GM21423 (cell line): ENCODE results near the gene UTP3.
A peak's percentile ranks its signal among the peaks of the same experiment; 100 is the strongest.
"Not testable (repeated sequence)": the region's sequence is repeated elsewhere in the genome, so short reads cannot be mapped to it uniquely, and the experiment has no call there.

ENCODE experiments used
- ATAC-seq: cut with Tn5 transposase; IDR thresholded peaks from one replicate; pipeline ENCODE4 v1.9.1; 2021; ENCODE audit warnings: mild to moderate bottlenecking, moderate library complexity; ENCODE audit not compliant: unreplicated experiment

Gene UTP3, protein sequence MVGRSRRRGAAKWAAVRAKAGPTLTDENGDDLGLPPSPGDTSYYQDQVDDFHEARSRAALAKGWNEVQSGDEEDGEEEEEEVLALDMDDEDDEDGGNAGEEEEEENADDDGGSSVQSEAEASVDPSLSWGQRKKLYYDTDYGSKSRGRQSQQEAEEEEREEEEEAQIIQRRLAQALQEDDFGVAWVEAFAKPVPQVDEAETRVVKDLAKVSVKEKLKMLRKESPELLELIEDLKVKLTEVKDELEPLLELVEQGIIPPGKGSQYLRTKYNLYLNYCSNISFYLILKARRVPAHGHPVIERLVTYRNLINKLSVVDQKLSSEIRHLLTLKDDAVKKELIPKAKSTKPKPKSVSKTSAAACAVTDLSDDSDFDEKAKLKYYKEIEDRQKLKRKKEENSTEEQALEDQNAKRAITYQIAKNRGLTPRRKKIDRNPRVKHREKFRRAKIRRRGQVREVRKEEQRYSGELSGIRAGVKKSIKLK

GRCh38 chr4:70687821-70688794 is at the start of gene UTP3:
Gene UTP3 (plus strand): TSS chr4:70688532. CDS start chr4:70688678, 146 bp downstream.
- ATAC-seq: peak; percentile 91

DNA sequence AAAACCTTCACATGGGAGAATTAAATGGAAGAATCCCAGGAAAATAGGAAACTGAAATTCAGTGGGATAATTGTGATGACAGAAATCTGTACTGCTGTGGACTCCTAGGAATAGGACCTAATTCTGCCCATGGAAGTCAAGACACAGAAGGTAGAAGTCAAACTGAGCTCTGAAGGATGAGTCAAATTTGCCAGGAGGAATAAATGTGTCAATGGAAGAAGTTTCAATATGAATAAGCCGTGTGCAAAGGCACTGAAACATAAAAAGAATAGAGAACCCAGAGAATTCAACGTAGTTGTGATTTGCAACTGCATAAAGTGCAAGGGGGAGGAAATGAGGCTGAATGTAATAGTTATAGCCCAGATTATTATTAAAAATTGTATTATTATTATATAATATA is 48.1 kb upstream of the UTP3 start:
- no peak for ATAC-seq

DNA sequence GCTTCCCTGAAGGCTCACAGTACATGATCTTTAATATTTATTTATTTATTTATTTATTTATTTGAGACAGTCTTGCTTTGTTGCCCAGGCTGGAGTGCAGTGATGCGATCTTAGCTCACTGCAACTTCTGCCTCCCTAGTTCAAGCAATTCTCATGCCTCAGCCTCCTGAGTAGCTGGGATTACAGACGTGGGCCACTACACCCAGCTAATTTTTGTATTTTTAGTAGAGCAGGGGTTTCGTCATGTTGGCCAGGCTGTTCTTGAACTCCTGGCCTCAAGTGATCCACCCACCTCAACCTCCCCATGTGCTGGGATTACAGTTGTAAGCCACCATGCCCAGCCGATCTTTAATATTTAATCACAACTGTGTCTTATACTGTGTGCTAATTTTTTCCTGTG is 37.6 kb upstream of the UTP3 start:
- not testable (repeated sequence) for ATAC-seq

GRCh38 chr4:70651864-70652506 is 36.3 kb upstream of the UTP3 start:
- peak; percentile 37 for ATAC-seq

GRCh38 chr4:70654605-70655011 is 33.7 kb upstream of the UTP3 start:
- ATAC-seq: peak; percentile 72

- no peak for ATAC-seq
Measured at GRCh38 chr4:70657326-70657725, 31.0 kb upstream of the UTP3 start.

DNA sequence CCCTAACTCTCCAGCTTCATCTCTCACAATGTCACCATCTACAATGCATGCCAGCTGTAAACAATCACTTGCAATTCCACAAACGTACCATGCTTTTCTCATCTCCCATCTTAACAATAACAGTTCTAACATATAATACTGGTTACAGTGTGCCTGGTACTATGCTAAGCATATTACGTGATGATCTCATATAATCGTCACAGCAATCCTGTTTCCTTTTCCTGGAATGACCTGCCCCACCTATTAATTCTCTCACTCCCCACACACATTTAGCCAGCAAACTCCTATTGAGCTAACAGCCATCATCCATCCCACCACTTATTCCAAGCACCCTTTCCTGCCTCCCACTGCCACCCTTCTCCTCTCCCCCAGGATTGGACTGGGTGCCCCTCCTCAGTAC is 29.9 kb upstream of the UTP3 start:
- ATAC-seq: no peak

DNA sequence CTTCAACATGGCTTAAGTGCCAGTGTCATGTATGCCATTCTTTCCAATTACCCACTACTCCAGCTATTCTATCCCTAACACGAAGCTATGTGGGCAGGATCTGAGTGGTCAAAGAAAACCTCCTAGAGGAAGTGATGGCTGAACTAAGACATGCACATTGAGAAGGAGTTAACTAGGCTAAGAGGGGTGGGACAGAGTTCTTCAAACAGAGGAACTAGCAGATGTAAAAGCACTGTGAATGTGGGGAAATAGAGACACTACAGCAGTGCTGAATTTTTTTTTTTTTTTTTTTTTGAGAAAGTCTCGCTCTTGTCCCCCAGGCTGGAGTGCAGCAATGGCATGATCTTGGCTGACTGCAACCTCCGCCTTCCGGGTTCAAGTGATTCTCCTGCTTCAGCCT is 28.2 kb upstream of the UTP3 start:
- no peak for ATAC-seq

DNA sequence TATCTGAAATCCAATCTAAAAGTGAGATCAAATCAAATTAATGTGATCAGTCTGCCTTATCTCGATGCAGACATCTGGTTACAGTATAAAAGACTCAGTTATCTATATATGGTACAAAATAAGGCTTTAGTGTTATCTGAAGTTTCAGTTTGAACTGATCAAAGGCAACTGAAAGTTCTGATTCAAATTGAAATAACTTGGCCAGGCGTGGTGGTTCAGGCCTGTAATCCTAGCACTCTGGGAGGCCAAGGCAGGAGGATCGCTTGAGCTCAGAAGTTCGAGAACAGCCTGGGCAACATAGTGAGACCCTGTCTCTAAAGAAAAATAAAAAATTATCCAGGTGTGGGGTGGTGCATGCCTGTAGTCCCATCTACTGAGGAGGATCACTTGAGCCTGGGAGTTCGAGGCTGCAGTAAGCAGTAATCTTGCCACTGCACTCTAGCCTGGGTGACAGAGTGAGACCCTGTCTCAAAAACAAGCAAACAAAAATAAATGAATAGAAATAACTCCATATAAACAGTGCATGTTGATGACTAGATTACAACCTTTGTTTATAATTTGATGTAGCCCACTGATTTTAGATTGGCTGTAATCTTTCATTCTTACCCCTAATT is 26.9 kb upstream of the UTP3 start:
- ATAC-seq: not testable (repeated sequence)

DNA sequence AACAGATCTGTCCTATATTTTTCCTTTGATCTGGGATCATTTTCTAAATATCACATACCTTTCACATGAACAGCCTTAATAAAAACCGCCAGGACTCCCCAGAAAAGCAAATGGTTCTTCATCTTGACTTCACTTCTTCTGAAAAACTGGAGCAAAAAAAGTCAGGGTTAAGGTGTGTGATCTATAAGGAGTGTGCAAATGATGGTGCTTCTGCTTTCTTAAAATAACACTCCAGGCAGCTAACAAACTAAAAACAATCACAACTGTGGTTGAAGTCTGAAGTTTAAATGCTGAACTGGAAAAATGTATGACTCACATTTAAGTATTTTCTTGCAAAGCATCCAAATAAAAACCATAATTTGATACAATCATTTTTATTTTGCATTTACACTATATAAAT is 22.0 kb upstream of the UTP3 start, which contains the start of gene JCHAIN:
Gene JCHAIN, minus strand, starts transcription at position 140 of the 400 bp plus-strand sequence. Its CDS starts 18 bp downstream, at position 122.
- peak; percentile 44 for ATAC-seq

DNA sequence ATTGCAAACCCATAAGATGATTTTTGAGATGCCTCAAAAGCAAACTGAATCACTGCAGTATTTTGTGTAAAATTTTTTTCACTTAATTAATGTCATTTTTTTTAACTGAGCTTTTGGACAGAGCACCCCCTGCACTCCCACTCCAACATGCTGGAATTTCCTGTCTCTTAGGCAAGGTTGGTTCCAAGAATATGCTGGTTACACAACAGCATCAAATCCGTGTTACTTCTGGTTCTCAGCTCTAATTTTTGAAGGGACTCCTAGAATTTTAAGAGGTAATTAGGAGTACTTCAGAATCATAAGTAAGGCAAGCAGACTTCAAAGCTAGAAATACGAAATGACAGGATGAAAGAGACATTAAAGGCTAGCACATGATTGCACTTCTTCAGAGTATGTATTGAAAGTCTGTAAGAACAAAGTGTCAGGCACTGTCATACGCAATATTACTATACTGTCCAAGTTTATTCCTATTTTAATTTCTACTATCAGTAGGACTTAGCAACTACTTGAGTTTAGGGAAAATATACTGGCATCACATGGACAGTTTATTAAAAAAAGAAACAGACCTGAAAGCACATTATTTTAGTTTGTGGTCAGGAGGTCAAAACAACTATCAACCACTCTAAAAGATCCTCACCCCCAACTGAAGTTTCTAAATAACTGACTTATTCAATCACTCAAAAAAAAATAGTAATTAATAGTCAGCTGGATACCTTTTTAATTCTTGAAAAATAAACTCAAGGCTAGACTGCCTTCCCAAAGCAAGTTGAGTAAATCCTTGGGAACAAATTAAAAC is 20.4 kb upstream of the UTP3 start:
- ATAC-seq: no peak

- ATAC-seq: no peak
Measured at GRCh38 chr4:70670332-70671014, 17.9 kb upstream of the UTP3 start.

DNA sequence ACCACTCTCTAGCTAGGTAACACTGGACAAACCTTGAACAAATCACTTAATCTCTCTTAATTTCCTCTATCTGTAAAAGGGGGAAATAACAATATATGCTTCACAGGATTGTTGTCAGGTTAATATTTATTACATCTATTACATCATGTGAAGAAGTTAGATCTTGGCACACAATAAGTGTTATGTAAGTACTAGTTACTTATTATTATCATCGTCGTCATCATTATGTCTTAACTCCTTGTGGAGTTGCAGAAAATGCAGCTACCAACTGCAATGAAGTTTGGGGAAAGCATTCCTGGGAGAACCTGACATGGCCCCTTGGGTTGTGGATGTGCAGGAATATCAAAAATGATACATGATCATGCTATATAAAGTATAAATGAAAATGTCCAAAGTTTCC is 17.2 kb upstream of the UTP3 start:
- ATAC-seq: no peak

DNA sequence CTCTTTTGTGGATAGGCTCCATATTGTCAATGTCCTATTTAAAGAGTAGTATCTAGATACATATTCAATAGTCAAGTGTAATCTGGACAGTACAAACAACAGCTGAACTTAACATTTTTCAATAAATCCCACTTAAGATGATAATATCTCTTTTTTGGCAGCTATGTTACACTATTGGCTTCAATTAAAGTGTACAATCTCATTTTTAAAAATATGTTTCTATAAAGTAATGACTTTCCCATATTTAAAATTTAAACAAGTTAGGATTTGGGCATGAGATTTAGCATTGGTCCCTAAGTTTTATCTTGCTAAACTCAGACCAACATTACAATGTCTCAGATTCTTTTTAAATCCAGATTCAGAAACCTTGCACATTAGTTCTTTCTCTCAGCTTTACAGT is 14.1 kb upstream of the UTP3 start:
- ATAC-seq: no peak

DNA sequence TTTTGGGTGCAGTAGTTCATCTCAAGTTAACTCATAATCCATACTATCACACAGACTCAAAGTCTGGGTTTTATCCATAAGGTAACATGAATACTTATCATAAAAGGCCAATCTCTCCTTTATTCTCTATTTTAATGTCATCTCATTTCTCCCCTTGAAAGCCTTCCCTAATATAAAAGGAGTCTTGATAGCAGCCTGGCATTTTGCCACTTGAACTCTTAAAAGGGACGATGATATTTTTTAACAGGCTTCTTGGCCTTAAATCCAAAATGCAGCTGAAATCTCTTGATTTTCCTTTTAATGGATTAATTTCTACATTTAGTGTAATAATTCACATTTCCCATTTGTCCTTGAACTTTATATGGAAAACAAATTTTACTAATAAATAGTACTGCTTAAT is 13.6 kb upstream of the UTP3 start:
- no peak for ATAC-seq

DNA sequence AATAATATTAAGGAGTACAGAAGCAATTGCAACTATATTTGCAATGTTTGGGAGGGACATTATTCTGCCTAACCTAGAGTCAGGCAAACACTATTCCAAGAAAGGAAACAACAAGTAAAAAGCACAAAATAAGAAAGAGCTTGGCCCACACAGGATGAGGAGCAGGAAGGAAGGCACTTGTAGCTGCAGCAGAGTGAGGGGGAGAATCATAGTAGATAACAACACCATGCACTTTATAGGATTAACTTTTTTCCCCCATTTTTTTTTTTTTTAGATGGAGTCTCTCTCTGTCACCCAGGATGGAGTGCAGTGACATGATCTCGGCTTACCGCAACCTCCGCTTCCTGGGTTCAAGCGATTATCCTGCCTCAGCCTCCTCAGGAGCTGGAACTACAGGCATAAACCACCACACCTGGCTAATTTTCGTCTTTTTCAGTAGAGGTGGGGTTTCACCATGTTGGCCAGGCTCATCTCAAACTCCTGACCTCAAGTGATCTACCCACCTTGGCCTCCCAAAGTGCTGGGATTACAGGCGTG is 11.7 kb upstream of the UTP3 start:
- no peak for ATAC-seq

DNA sequence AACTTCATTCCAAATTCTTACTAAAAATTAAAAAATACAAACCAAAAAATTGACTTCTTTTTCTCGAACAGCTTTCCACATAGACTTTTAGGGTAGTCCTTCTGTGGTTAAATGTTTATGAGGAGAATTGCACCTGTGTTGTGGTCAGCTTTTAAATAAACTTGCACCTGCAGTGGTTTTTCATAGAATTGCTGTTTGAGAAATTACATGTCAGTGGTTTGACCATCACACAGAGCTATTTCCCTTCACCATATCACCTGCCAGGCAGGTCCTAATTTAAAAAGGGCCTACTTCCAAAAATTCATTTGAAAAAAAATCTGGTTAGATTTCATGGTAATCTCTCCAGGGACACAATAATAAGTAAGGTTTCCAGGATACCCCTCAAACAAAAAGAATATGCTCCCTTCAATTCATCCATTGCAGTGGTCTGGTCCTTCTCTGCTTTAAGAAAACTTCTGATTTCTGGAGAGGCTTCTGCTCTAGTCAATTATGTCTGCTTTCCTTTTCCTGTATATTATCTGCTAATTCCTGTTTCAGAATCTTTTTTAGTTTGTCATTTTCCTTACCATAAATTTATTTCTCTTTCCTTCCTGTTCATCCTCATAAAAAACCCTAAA is 9.8 kb upstream of the UTP3 start:
- peak; percentile 75 for ATAC-seq

- ATAC-seq: no peak
Measured at GRCh38 chr4:70680934-70681333, 7.4 kb upstream of the UTP3 start.
